ENCODE data around the gene LDAH. TPM values are rescaled to one million over a fixed set of nuclear protein-coding genes. Genes with fewer than 3 reads are reported as not detected.

LDAH gene
- total RNA-seq, 6 experiments from 2014 or later, result 18.3 to 23.2 (median 20.2) TPM

DNA sequence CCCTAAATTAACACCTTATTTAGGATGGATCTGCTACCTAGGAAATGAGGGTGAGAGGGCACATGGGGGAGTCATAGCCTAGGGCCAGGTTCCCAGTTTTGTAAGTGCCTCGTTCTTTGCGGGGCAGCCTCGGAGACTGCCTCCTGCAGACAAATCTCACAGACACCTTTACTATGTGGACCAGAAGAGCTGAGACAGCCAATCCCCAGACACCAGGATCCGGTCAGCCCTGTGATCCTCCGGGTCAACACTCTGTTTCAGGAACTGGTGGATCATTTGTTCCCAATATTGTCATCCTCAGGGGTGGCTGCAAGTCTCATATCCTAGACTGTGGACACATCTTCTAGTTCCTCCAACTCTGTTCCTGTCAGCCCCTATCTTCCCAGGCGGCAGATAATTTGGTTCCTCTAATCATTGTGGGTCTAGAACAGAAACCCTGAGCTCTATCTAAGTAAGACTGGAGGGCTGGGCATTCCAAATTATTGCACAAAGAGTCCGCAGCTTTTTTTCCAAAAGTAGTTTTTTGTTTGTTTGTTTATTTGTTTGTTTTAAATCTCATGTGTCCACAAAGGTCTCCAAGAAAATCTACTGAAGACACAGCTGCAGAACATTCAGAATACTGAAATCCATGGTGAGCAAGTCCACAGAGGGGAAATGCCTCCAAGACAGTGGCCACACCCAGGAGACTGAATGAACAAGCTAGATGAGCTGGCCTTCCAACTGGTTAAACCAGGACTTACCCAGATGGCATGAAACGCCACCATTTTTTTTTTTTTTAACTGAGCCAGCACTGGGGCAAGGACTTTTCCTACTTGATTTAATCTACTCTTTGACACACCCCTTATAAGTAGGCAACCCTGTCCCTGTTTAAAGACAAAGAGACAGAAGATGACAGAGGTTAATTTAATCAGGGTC, 162.1 kb downstream of the LDAH start:
- H3K36me3 Mint-ChIP-seq (ENCODE audit: low read depth), result no peaks in the 10 kb centered on the region
- peaks cover 11% of the 10 kb centered on the region for H3K4me1 Mint-ChIP-seq (ENCODE audit: low read depth)
- H3K27ac Mint-ChIP-seq, result no peak overlapping the region
- TF ChIP-seq CTCF (IDR thresholded peaks at IDR 0.05), result no peak
- peaks cover 46% of the 10 kb centered on the region for H3K27me3 Mint-ChIP-seq (ENCODE audit: insufficient read depth)
- no peak overlapping the region for H3K4me3 Mint-ChIP-seq
- H3K9me3 Mint-ChIP-seq, result no peaks in the 10 kb centered on the region
- DNase-seq, result peak; percentile 48

DNA sequence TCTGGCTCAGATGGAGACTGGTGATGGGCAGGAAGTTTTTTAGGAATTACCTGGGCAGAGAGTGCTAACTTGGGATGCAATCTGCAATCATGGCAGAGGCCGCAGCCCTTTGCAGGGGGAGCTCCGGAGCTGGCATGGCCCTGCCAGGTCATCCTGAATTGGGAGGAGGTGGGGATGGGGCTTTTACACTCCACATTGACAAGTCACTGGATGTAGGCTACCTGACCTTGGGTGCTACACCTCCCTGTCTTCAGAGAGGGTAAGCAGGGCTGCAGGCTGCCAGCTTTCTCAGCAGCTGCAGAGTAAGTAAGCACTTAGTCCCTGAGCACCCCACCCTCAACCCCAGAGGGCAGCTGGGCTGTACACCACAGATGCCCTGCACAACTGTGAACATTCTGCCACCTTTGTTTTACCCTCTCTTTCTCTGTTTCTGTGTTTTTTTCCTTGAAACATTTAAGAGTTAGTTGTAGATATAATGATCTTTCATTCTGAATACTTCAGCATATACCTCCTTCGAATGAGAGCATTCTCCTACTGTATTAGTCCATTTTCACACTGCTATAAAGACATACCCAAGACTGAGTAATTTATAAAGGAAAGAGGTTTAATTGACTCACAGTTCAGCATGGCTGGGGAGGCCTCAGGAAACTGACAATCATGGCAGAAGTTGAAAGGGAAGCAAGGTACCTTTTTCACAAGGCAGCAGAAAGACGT, 165.2 kb downstream of the LDAH start:
- no peak for DNase-seq
- H3K9me3 Mint-ChIP-seq, result no peaks in the 10 kb centered on the region
- H3K27ac Mint-ChIP-seq, result no peak overlapping the region
- H3K27me3 Mint-ChIP-seq (ENCODE audit: insufficient read depth), result peaks cover 41% of the 10 kb centered on the region
- peaks cover 11% of the 10 kb centered on the region for H3K4me1 Mint-ChIP-seq (ENCODE audit: low read depth)
- no peaks in the 10 kb centered on the region for H3K36me3 Mint-ChIP-seq (ENCODE audit: low read depth)
- no peak for TF ChIP-seq CTCF (IDR thresholded peaks at IDR 0.05)
- H3K4me3 Mint-ChIP-seq, result no peak overlapping the region

- H3K27me3 Mint-ChIP-seq (ENCODE audit: insufficient read depth), result peaks cover 37% of the 10 kb centered on the region
- H3K4me1 Mint-ChIP-seq (ENCODE audit: low read depth), result peaks cover 22% of the 10 kb centered on the region
- no peak for DNase-seq
- H3K27ac Mint-ChIP-seq, result no peak overlapping the region
- H3K9me3 Mint-ChIP-seq, result no peaks in the 10 kb centered on the region
- no peak for TF ChIP-seq CTCF (IDR thresholded peaks at IDR 0.05)
- H3K4me3 Mint-ChIP-seq, result no peak overlapping the region
- no peaks in the 10 kb centered on the region for H3K36me3 Mint-ChIP-seq (ENCODE audit: low read depth)
Observed at GRCh38 chr2:20656561-20656960, 166.3 kb downstream of the LDAH start.

DNA sequence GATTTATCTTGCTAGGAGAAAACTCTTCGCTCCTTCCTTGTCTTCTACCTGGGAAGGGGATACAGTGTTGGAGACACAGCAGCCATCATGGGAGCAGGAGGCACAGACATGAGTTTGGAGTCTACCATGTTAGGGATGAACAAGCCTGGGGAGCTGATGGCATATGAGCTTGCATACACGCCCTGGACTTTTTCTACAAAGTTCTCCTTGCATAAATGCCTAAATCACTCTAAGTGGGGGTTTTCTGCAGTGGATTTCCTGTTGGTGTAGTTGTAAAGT, 168.4 kb downstream of the LDAH start:
- no peak overlapping the region for H3K4me3 Mint-ChIP-seq
- H3K4me1 Mint-ChIP-seq (ENCODE audit: low read depth), result peaks cover 27% of the 10 kb centered on the region
- no peaks in the 10 kb centered on the region for H3K9me3 Mint-ChIP-seq
- H3K36me3 Mint-ChIP-seq (ENCODE audit: low read depth), result no peaks in the 10 kb centered on the region
- no peak for DNase-seq
- H3K27ac Mint-ChIP-seq, result no peak overlapping the region
- no peak for TF ChIP-seq CTCF (IDR thresholded peaks at IDR 0.05)
- peaks cover 29% of the 10 kb centered on the region for H3K27me3 Mint-ChIP-seq (ENCODE audit: insufficient read depth)

- peak; percentile 59 for TF ChIP-seq CTCF (IDR thresholded peaks at IDR 0.05)
- H3K4me3 Mint-ChIP-seq, result no peak overlapping the region
- peaks cover 32% of the 10 kb centered on the region for H3K4me1 Mint-ChIP-seq (ENCODE audit: low read depth)
- no peak for DNase-seq
- peaks cover 27% of the 10 kb centered on the region for H3K27me3 Mint-ChIP-seq (ENCODE audit: insufficient read depth)
- H3K27ac Mint-ChIP-seq, result no peak overlapping the region
- H3K9me3 Mint-ChIP-seq, result no peaks in the 10 kb centered on the region
- no peaks in the 10 kb centered on the region for H3K36me3 Mint-ChIP-seq (ENCODE audit: low read depth)
Observed at GRCh38 chr2:20653695-20654534, 169.0 kb downstream of the LDAH start.
